ENCODE results near the gene SMARCAL1. TPM values are rescaled to one million over a fixed set of nuclear protein-coding genes. Genes with fewer than 3 reads are reported as not detected.
"Not testable (repeated sequence)": the region's sequence is repeated elsewhere in the genome, so short reads cannot be mapped to it uniquely, and the experiment has no call there.

The SMARCAL1 gene
- total and polyA plus RNA-seq, 5 donors from 2014 or later: 19.8 to 25.1 (median 24.1) TPM

GRCh38 chr2:216507220-216508160, 95.2 kb downstream of the SMARCAL1 start:
- peak overlapping the region in 2 of 3 donors; percentile 23 to 38 for H3K27ac Mint-ChIP-seq
- H3K9me3 Mint-ChIP-seq: peaks cover 0 to 2% (median 0%) of the 10 kb centered on the region in 7 donors
- H3K27me3 ChIP-seq (ENCODE audit: control insufficient read depth, insufficient read depth, low read length): no peaks in the 10 kb centered on the region
- H3K36me3 Mint-ChIP-seq: peaks cover 28% of the 10 kb centered on the region
- no peaks in the 10 kb centered on the region for H3K4me1 ChIP-seq (ENCODE audit: control insufficient read depth, insufficient read depth, low read length, poor library complexity, severe bottlenecking)
- H3K9me3 ChIP-seq (ENCODE audit: control insufficient read depth in 2 of 2, low read length in 2 of 2): no peaks in the 10 kb centered on the region
- peaks cover 37% of the 10 kb centered on the region for H3K36me3 ChIP-seq (ENCODE audit: control insufficient read depth, insufficient read depth, low read length)
- H3K27ac ChIP-seq (ENCODE audit: insufficient read depth, low read length, poor library complexity, severe bottlenecking): no peak overlapping the region
- peaks cover 16 to 24% (median 21%) of the 10 kb centered on the region in 4 donors for H3K4me1 Mint-ChIP-seq
- no peak for ATAC-seq (ENCODE audit: low read depth in 2 of 2)
- H3K27me3 Mint-ChIP-seq: no peaks in the 10 kb centered on the region
- H3K4me3 ChIP-seq (ENCODE audit: low read depth, low read length): no peak overlapping the region
- no peak overlapping the region for H3K4me3 Mint-ChIP-seq
- DNase-seq: no peak

DNA sequence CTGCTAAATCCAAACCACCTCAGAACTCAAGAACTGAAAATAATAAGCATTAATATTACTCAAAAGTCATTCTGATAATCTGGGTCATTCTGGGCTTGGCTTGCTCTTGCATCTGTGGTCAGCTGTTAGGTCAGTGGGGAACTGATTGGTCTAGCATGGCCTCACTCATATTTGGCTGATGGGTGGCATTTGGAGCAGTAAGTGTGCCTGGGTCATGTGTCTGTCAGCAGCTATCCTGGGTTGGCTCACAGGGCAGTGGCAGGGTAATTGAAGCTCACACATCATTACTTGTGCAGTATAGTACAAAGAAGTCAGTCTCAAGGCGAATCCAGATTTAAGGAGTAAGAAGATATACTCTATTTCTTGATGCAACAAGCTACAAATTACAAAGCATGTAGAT, 95.9 kb downstream of the SMARCAL1 start:
- no peak for ATAC-seq (ENCODE audit: low read depth in 2 of 2)
- DNase-seq: no peak
- peaks cover 29% of the 10 kb centered on the region for H3K36me3 ChIP-seq (ENCODE audit: control insufficient read depth, insufficient read depth, low read length)
- H3K36me3 Mint-ChIP-seq: peaks cover 20% of the 10 kb centered on the region
- no peak overlapping the region for H3K27ac ChIP-seq (ENCODE audit: insufficient read depth, low read length, poor library complexity, severe bottlenecking)
- H3K9me3 Mint-ChIP-seq: peaks cover 0 to 2% (median 0%) of the 10 kb centered on the region in 7 donors
- H3K4me1 ChIP-seq (ENCODE audit: control insufficient read depth, insufficient read depth, low read length, poor library complexity, severe bottlenecking): no peaks in the 10 kb centered on the region
- H3K27me3 Mint-ChIP-seq: no peaks in the 10 kb centered on the region
- peaks cover 8 to 20% (median 17%) of the 10 kb centered on the region in 4 donors for H3K4me1 Mint-ChIP-seq
- H3K4me3 ChIP-seq (ENCODE audit: low read depth, low read length): no peak overlapping the region
- no peaks in the 10 kb centered on the region for H3K9me3 ChIP-seq (ENCODE audit: control insufficient read depth in 2 of 2, low read length in 2 of 2)
- H3K27me3 ChIP-seq (ENCODE audit: control insufficient read depth, insufficient read depth, low read length): no peaks in the 10 kb centered on the region
- no peak overlapping the region for H3K4me3 Mint-ChIP-seq
- H3K27ac Mint-ChIP-seq: no peak overlapping the region

DNA sequence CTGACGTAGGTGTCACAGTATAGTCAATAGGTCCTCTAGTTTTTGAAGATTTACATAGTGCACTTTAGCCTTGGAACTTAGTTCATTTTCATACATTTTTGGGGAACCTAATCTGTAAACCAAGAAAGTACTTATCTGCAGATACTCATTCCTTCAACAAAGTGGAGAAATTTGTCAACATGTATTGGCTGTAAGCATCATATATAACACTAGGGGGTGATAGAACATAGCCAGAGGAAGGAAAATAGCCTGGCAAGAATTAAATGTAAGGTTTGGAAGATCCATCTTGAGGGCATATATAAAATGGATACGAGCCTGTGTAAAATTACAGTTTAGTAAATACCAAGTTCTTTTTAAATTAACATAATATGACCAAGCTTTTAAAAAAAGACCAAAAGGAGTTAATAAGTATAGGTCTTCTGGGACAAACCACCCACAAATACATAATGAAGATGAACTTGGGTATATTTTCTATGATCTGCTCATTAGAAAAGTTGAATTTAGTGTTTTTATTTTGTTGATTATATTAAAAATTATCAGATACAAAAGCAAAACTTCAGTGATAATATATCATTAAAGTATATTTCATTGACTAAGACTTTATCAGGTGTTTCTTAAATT, 104.6 kb downstream of the SMARCAL1 start:
- Mint-ChIP-seq H3K36me3 (no peaks in the 10 kb centered on the region), H3K27me3 (no peaks in the 10 kb centered on the region), H3K4me1 (peaks cover 0 to 5% (median 0%) of the 10 kb centered on the region in 4 donors), H3K9me3 (no peaks in the 10 kb centered on the region), H3K27ac (peak overlapping the region in 1 of 3 donors; percentile 29), H3K4me3 (no peak overlapping the region)
- Histone ChIP-seq H3K27me3 (ENCODE audit: control insufficient read depth, insufficient read depth, low read length) (no peaks in the 10 kb centered on the region), H3K9me3 (ENCODE audit: control insufficient read depth in 2 of 2, low read length in 2 of 2) (no peaks in the 10 kb centered on the region), H3K4me1 (ENCODE audit: control insufficient read depth, insufficient read depth, low read length, poor library complexity, severe bottlenecking) (no peaks in the 10 kb centered on the region), H3K4me3 (ENCODE audit: low read depth, low read length) (no peak overlapping the region), H3K27ac (ENCODE audit: insufficient read depth, low read length, poor library complexity, severe bottlenecking) (no peak overlapping the region), H3K36me3 (ENCODE audit: control insufficient read depth, insufficient read depth, low read length) (no peaks in the 10 kb centered on the region)
- no peak for ATAC-seq (ENCODE audit: low read depth in 2 of 2)
- peak in 1 of 3 donors; percentile 45 for DNase-seq

DNA sequence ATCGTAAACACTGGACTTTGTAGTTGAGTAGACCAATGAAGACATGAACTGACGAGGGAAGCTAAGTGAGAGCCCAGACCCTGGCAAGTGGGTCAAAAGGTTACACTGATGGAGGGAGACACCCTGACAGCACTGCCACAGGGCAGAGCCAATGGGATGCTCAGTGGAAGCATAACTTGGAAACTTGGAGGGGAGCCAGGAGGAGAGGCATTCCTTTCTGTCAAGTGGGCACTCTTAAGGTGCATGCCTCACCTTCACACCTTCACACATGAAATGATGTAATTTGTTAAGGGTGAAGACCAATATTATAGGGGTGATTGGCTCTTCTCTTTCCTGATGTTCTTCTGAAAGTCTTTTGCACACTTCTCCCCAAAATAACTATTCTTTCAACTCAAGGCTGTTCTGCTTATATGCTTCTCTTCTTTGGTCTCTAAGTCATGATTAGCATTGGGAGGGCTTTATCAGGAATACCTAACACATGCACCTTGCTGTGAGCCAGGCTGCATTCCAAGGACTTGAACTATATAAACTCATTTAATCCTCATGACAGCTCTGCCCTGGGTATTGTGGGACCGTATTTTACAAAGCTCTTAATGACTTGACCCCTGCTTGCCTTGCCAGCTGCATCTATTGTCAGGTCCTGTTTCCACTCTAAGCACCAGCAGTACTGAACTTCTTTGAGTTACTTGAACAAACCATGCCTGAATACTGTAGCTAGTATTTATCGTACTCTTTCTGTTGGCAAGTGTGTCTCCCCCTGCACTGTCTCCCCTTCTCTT, 105.4 kb downstream of the SMARCAL1 start:
- Mint-ChIP-seq H3K9me3 (no peaks in the 10 kb centered on the region), H3K27ac (peak overlapping the region in 1 of 3 donors; percentile 29)

GRCh38 chr2:216518566-216519119, 106.4 kb downstream of the SMARCAL1 start:
- not testable (repeated sequence) for ATAC-seq (ENCODE audit: low read depth in 2 of 2); H3K36me3 ChIP-seq (ENCODE audit: control insufficient read depth, insufficient read depth, low read length); H3K36me3 Mint-ChIP-seq; H3K4me1 ChIP-seq (ENCODE audit: control insufficient read depth, insufficient read depth, low read length, poor library complexity, severe bottlenecking); H3K27ac Mint-ChIP-seq; H3K27me3 ChIP-seq (ENCODE audit: control insufficient read depth, insufficient read depth, low read length); DNase-seq; H3K4me3 ChIP-seq (ENCODE audit: low read depth, low read length); H3K4me3 Mint-ChIP-seq; H3K9me3 Mint-ChIP-seq; H3K9me3 ChIP-seq (ENCODE audit: control insufficient read depth in 2 of 2, low read length in 2 of 2); H3K4me1 Mint-ChIP-seq; H3K27ac ChIP-seq (ENCODE audit: insufficient read depth, low read length, poor library complexity, severe bottlenecking); H3K27me3 Mint-ChIP-seq

More for the DNA sequence above, 105.4 kb downstream of the SMARCAL1 start:
- Histone ChIP-seq H3K36me3 (ENCODE audit: control insufficient read depth, insufficient read depth, low read length) (no peaks in the 10 kb centered on the region), H3K27me3 (ENCODE audit: control insufficient read depth, insufficient read depth, low read length) (no peaks in the 10 kb centered on the region), H3K4me3 (ENCODE audit: low read depth, low read length) (no peak overlapping the region), H3K4me1 (ENCODE audit: control insufficient read depth, insufficient read depth, low read length, poor library complexity, severe bottlenecking) (no peaks in the 10 kb centered on the region), H3K27ac (ENCODE audit: insufficient read depth, low read length, poor library complexity, severe bottlenecking) (no peak overlapping the region), H3K9me3 (ENCODE audit: control insufficient read depth in 2 of 2, low read length in 2 of 2) (no peaks in the 10 kb centered on the region)
- ATAC-seq (ENCODE audit: low read depth in 2 of 2) (no peak), DNase-seq (no peak)
- Mint-ChIP-seq H3K4me1 (peaks cover 0 to 5% (median 0%) of the 10 kb centered on the region in 4 donors), H3K4me3 (no peak overlapping the region), H3K36me3 (no peaks in the 10 kb centered on the region), H3K27me3 (no peaks in the 10 kb centered on the region)

DNA sequence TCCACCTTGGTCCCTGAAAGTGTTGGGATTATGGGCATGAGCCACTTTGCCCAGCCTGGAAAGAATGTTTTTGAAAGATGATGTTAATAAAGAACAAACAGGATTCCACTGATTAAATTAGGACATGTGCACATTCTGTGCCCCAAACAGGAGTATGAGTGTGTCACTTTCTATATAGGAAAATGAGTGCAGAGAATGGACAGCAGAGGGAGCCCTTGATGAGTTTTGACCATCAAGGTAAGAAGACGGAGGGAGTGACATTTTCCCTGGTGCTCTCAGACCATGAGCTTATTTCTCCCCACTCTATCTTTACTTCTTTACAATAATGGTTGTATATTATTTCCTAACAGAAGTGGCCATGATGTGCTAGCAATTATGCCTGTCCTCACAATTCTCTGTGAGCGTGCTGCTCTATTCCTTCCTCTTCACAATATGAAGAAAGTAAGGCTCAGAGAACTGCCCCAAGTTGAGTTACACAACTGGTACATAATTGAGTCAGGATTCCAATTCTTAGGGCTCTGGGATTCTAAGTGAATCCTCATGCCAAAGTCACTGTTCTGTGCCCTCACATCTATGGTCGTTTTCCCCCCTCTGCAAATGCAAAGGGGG, 107.0 kb downstream of the SMARCAL1 start:
- H3K9me3 Mint-ChIP-seq: no peaks in the 10 kb centered on the region
- H3K4me3 Mint-ChIP-seq: no peak overlapping the region
- Histone ChIP-seq H3K27ac (ENCODE audit: insufficient read depth, low read length, poor library complexity, severe bottlenecking) (no peak overlapping the region), H3K27me3 (ENCODE audit: control insufficient read depth, insufficient read depth, low read length) (no peaks in the 10 kb centered on the region), H3K36me3 (ENCODE audit: control insufficient read depth, insufficient read depth, low read length) (no peaks in the 10 kb centered on the region), H3K4me3 (ENCODE audit: low read depth, low read length) (no peak overlapping the region), H3K4me1 (ENCODE audit: control insufficient read depth, insufficient read depth, low read length, poor library complexity, severe bottlenecking) (no peaks in the 10 kb centered on the region), H3K9me3 (ENCODE audit: control insufficient read depth in 2 of 2, low read length in 2 of 2) (no peaks in the 10 kb centered on the region)
- DNase-seq (peak; percentile 4 to 72 (median 42)), ATAC-seq (ENCODE audit: low read depth in 2 of 2) (peak in 1 of 2 donors; percentile 34)
- H3K27ac Mint-ChIP-seq: no peak overlapping the region
- no peaks in the 10 kb centered on the region for H3K36me3 Mint-ChIP-seq
- H3K27me3 Mint-ChIP-seq: no peaks in the 10 kb centered on the region
- H3K4me1 Mint-ChIP-seq: peaks cover 0 to 5% (median 0%) of the 10 kb centered on the region in 4 donors

DNA sequence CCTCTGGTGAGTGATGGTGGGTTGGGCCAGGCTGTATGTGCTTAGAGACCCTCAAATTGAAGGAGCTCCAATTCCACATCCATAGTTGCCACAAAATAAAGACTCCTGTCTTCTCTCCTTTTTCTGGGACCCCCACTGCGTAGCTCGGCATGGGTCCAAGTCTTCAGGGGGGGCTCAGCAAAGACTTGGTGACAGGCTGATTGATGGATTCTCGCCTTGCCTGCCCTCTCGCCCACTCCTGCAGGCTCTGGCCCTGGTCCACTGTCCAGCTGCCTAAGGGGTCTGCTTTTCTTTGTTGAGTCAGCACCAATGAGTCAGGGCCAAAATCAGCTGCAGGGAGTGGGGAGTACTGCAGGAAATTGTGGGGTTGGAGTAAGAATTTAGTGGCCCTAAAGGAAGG, 107.8 kb downstream of the SMARCAL1 start:
- Histone ChIP-seq H3K4me3 (ENCODE audit: low read depth, low read length) (no peak overlapping the region), H3K36me3 (ENCODE audit: control insufficient read depth, insufficient read depth, low read length) (no peaks in the 10 kb centered on the region), H3K9me3 (ENCODE audit: control insufficient read depth in 2 of 2, low read length in 2 of 2) (no peaks in the 10 kb centered on the region), H3K27ac (ENCODE audit: insufficient read depth, low read length, poor library complexity, severe bottlenecking) (no peak overlapping the region), H3K27me3 (ENCODE audit: control insufficient read depth, insufficient read depth, low read length) (no peaks in the 10 kb centered on the region), H3K4me1 (ENCODE audit: control insufficient read depth, insufficient read depth, low read length, poor library complexity, severe bottlenecking) (no peaks in the 10 kb centered on the region)
- Mint-ChIP-seq H3K4me3 (no peak overlapping the region), H3K36me3 (no peaks in the 10 kb centered on the region), H3K27ac (no peak overlapping the region), H3K4me1 (peaks cover 0 to 2% (median 0%) of the 10 kb centered on the region in 4 donors), H3K9me3 (peaks cover 0 to 1% (median 0%) of the 10 kb centered on the region in 7 donors), H3K27me3 (no peaks in the 10 kb centered on the region)
- ATAC-seq (ENCODE audit: low read depth in 2 of 2): no peak
- DNase-seq: no peak
